NCI-H1417 (cell line): ENCODE measurements around the gene CS.
A peak's percentile ranks its signal among the peaks of the same experiment; 100 is the strongest.
"Not testable (repeated sequence)": the region's sequence is repeated elsewhere in the genome, so short reads cannot be mapped to it uniquely, and the experiment has no call there.

Experiments
- DNase-seq, 3 experiments: peaks; one replicate each; lab custom pipeline; 2025; lab: John Stamatoyannopoulos, UW

The CS gene

GRCh38 chr12:56280849-56281248 lies 19.3 kb downstream of the CS start:
- DNase-seq = no peak

DNA sequence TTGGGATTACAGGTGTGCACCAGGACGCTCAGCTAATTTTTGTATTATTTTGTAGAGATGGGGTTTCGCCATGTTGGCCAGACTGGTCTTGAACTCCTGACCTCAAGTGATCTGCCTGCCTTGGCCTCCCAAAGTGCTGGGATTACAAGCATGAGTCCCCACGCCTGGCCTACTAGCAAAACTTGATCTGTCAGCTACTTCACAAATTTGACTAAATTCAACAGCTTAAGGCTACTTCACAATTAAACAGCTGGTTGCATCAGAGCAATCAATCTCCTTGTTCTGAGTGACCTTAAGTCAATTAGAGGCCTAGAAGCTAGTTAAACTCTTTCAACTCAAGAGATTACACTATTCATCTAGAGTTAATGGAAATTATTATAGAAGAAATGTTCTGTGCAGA lies 21.2 kb downstream of the CS start:
- no peak for DNase-seq

GRCh38 chr12:56274299-56274698 lies 25.8 kb downstream of the CS start:
- DNase-seq = no peak

DNA sequence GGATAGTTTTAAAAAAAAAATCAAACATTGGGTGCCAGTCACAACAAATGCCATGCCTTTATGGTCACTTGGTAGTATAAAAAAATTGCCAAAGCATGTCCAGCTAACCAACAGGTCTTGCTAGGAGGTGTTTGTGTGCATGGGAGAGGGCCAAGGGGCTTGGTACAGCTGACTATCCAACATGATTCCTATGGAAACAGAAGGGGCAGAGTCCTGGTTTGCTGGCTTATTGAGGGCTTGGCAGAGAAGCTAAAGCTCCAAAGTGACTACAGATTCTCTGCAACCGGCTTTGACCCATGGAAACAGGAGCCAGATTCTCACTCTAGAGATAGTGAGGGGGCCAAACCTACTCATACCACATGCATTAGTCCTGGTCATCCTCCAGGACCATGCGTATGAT lies 27.7 kb downstream of the CS start:
- DNase-seq = not testable (repeated sequence)

- peak in 1 of 3 experiments; percentile 23 for DNase-seq
Observed at GRCh38 chr12:56271031-56271430, 29.1 kb downstream of the CS start.

DNA sequence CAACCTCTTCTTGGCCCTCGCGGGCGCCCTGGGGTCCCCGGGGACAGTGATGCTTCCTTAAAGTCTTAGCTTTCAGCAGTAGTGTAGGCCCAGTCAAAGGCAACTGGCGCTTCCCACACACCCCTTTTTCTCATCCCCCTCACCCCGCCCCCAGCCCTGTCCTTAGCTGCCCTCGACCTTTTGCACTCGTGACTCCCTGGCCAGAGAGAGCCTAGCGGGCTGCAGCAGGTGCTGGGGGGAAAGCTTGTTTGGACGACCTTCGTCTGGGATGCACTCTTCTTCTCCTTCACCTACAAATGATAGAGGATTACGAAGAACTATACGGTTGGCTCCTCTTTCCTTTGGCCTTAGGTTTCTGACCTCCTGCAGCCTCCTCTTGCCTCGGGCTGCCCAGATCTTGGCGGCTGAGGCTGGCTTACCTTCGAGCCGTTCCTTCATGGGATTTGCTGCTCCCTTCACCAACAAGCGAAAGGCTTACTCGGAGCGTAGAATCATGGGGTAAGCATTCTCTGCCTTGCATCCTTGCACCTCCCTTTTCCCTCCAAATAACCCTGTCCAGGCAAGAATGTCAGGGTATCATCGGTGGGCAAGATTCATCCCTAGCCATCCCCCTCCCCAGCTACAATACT lies 32.6 kb downstream of the CS start:
- DNase-seq = peak in 1 of 3 experiments; percentile 61

DNA sequence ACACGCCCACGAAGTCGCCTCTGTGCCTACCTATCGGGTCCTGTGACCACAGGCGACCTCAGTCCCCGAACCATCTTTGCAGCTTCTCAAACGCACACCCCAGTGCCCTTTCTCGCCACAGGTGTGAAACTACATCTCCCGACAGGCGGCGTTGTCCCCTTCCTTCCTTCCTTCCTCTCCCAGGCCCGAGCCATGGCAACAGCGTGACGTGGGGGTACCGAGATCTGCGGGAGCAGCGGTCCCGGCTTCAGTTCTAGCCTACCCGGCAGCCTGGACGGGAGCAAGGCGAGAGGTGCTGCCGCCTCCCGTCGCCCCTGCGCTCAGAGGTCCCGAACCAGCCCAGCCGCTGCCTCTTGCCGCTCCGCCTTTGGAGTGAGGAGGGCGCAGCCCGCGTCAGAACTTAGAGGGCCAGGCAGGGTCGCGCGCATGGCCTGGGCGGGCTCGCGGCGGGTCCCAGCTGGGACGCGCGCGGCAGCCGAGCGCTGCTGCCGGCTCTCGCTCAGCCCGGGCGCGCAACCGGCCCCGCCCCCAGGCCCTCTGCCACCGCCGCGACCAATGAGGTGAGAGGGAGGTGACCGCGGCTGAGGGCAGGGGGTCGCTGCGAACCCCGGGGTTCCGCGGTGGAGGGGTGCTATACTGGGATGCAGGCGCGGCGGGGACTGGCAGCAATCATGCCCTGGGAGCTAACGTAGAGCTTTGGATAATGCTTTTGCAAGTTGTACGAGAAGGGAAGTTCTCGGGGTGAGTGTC lies 33.3 kb downstream of the CS start, which contains the start of gene COQ10A:
Gene COQ10A, plus strand, starts transcription at position 250 of the 750 bp plus-strand sequence. Its CDS starts 177 bp downstream, at position 427.
- peak; percentile 83 to 99 (median 97) for DNase-seq

DNA sequence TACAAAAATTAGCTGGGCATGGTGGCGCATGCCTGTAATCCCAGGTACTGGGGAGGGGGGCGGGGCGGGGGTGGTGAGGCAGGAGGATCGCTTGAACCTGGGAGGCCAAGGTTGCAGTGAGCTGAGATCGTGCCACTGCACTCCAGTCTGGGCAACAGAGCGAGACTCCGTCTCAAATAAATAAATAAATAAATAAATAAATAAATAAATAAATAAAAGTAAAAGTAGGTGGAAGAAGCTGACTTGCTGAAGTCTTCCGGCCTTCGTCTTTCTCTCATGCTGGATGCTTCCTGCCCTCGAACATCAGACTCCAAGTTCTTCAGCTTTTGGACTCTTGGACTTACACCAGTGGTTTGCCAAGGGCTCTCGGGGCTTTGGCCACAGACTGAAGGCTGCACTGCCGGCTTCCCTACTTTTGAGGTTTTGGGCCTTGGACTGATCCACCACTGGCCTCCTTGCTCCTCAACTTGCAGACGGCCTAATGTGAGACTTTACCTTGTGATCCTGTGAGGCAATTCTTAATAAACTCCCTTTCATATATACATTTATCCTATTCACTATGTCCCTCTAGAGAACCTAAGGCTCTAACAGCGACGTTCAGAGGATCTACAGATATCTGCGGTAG lies 34.0 kb downstream of the CS start:
- not testable (repeated sequence) for DNase-seq

- not testable (repeated sequence) for DNase-seq
Observed at GRCh38 chr12:56262955-56263354, 37.2 kb downstream of the CS start.

- DNase-seq = no peak
Observed at GRCh38 chr12:56261503-56262232, 38.5 kb downstream of the CS start.

- DNase-seq = no peak
Observed at GRCh38 chr12:56260921-56261320, 39.2 kb downstream of the CS start.

- DNase-seq = no peak
Observed at GRCh38 chr12:56260380-56260779, 39.8 kb downstream of the CS start.

DNA sequence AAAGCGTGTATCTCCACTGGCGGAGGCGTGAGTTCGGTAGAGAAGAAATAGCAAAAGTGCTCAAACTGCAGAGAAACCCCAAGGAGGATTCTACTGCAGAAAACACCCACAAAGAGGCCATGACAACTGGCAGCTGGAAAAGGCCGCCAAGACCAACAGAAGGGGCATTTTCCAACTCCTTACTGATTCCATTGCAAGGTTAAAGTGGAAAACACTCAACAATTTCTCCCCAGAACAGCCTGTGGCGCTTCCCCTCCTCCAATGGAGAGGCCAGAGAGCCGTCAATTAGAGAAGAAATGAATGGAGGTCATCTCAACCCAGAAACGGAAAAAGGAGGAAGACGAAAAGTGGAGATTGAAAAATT lies 41.3 kb downstream of the CS start:
- no peak for DNase-seq

DNA sequence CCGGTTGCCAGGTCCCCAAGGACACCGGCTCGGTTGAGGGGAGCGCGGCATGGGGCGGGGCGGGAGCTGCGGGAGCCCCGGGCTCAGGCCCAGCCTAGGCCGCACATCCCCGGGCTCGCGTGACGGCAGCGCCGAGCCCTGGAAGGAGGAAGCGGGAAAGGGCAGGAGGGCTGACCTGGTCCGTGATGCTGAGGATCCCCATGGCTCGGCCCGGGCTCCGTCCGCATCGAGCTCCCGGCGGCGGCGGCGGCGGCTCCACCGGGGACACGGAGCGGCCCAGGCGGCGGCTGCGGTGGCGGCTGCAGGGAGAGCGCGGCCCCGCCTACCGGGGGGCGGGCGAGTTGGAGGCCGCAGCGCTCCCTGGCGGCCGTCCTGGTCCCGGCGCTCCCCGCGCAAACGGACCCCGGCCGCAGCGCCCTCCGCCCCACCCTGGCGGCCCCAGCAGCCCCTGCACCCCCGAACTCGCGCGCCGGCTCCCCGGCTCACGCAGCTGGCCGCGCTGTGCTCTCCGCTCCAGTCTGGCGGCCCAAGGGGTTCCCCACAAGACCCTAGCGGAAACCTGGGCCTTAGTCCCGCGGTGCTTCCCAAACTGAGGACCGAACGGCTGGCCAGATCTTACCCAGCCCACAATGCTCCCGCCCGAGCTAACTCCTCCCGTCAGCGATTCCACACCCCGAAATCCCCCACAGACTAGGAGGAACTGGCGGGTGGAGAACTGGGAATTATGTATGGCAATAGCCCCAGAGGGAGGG lies 41.9 kb downstream of the CS start, which contains the start of gene ANKRD52:
Gene ANKRD52, minus strand, starts transcription at position 317 of the 752 bp plus-strand sequence. Its CDS starts 115 bp downstream, at position 202.
- DNase-seq = peak; percentile 85 to 90 (median 86)

- DNase-seq = peak; percentile 46 to 76 (median 72)
Observed at GRCh38 chr12:56257491-56258067, 42.6 kb downstream of the CS start.

- no peak for DNase-seq
Observed at GRCh38 chr12:56257071-56257470, 43.1 kb downstream of the CS start.

- no peak for DNase-seq
Observed at GRCh38 chr12:56256326-56256960, 43.7 kb downstream of the CS start.

DNA sequence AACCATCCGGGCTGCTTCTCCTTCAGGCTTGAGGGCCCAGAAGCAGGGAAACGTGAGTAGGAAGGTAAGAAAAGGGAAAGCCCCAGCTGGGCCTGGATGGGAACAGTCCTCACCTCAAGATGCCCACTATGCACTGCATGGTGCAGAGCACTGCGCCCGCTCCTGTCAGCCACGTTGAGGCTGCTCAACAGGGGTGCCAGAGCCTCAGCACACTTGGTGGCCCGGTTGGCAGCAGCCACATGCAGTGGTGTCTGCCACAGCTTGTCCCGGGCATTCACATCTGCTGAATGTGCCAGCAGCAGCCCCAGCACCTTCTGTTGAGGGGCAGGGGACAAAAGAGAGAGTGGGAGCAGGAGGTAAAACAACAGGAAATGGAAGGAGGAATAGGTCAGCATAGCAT lies 44.5 kb downstream of the CS start:
- no peak for DNase-seq

DNA sequence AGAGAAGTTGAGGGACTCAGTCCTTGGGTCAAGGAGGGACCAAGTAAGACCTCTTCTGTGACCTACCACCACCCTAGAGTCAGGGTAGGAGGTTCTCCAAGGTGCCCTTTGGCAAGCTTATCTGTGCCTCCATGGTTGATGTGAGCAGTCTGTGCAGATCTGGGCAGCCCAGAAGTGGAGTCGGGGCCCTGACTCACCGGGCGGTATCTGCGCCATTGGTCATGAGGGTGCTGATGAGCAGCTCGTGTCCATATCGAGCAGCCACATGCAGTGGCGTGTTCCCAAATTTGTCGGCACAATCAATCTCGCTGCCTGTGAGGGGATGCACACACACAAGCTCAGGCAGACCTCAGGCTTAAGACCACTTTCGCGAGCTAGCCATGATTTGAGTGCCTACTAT lies 47.0 kb downstream of the CS start:
- no peak for DNase-seq

- no peak for DNase-seq
Observed at GRCh38 chr12:56252649-56253048, 47.5 kb downstream of the CS start.

GRCh38 chr12:56248711-56249110 lies 51.4 kb downstream of the CS start:
- no peak for DNase-seq
